ENCODE data around the gene CDC6.

DNA sequence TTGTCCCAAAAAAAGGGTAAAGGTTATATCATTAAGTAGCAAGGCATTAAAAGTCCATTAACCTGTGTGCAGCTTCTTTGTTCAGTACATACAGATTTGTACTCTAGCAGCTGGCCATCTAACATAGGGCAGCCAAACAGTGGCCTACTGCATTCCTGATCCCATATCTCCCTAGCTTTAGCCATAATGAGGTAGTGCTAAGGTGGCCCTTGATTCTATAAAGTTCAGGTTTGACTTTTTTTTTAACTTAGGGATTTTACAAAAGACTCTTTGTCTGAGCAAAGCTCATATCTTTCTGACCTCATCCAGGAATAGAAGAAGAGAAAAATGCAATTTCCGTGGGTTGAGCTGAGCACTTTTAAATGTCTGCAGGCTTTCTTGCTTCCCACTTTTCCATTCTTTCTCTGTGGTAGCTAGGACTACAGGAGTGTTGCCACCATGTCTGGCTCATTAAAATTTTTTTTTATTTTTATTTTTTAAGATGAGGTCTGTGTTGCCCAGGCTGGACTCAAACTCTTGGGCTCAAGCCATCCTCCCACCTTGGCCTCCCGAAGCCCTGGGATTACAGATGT, 19.5 kb upstream of the CDC6 start:
- TF ChIP-seq, protein P1, sequence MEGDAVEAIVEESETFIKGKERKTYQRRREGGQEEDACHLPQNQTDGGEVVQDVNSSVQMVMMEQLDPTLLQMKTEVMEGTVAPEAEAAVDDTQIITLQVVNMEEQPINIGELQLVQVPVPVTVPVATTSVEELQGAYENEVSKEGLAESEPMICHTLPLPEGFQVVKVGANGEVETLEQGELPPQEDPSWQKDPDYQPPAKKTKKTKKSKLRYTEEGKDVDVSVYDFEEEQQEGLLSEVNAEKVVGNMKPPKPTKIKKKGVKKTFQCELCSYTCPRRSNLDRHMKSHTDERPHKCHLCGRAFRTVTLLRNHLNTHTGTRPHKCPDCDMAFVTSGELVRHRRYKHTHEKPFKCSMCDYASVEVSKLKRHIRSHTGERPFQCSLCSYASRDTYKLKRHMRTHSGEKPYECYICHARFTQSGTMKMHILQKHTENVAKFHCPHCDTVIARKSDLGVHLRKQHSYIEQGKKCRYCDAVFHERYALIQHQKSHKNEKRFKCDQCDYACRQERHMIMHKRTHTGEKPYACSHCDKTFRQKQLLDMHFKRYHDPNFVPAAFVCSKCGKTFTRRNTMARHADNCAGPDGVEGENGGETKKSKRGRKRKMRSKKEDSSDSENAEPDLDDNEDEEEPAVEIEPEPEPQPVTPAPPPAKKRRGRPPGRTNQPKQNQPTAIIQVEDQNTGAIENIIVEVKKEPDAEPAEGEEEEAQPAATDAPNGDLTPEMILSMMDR (IDR thresholded peaks at IDR 0.05), result no peak
- TF ChIP-seq POLR2A (IDR thresholded peaks at IDR 0.05), result no peak
